Measurements from ENCODE around the gene SENP2. TPM values are rescaled to one million over a fixed set of nuclear protein-coding genes. Genes with fewer than 3 reads are reported as not detected.

The SENP2 gene
- total RNA-seq, 1 donor from 2014 or later = 30.6 TPM

DNA sequence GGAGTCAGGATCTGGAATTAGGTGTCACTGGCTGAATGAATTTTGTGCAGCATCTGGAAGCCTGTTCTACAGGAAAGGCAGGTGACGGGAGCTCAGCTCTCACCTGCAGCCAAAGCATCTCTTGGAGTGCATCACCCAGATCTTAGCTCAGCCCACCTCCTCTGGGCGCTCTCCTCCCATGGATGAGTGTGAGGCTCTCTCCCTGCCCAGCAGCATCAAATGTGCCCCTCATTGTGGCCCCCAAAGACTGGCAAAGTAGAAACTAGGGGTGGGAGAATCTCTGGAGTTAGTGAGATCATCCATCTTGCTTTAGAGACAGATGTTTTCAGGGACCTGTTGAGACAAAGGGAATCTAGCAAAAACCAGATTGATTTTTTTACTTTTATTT lies 68.7 kb downstream of the SENP2 start:
- Histone ChIP-seq H3K27me3 (ENCODE audit: low read depth) (no peaks in the 10 kb centered on the region), H3K9me3 (replicated peaks) (no peaks in the 10 kb centered on the region), H3K36me3 (no peaks in the 10 kb centered on the region), H3K27ac (replicated peaks) (peak overlapping the region; percentile 77), H3K4me1 (peaks cover 26% of the 10 kb centered on the region), H3K4me3 (no peak overlapping the region)
- no peak for TF ChIP-seq CTCF (IDR thresholded peaks at IDR 0.05; ENCODE audit: borderline replicate concordance)
- no peak for DNase-seq
- intact Hi-C loops (cut with micrococcal nuclease) = no loop called here

GRCh38 chr3:185655426-185656320 lies 69.6 kb downstream of the SENP2 start:
- Histone ChIP-seq H3K4me3 (no peak overlapping the region), H3K36me3 (no peaks in the 10 kb centered on the region), H3K9me3 (replicated peaks) (no peaks in the 10 kb centered on the region), H3K27ac (replicated peaks) (peak overlapping the region; percentile 77), H3K4me1 (peaks cover 35% of the 10 kb centered on the region), H3K27me3 (ENCODE audit: low read depth) (no peaks in the 10 kb centered on the region)
- intact Hi-C loops (cut with micrococcal nuclease) = no loop called here
- TF ChIP-seq CTCF (IDR thresholded peaks at IDR 0.05; ENCODE audit: borderline replicate concordance) = no peak
- no peak for DNase-seq

DNA sequence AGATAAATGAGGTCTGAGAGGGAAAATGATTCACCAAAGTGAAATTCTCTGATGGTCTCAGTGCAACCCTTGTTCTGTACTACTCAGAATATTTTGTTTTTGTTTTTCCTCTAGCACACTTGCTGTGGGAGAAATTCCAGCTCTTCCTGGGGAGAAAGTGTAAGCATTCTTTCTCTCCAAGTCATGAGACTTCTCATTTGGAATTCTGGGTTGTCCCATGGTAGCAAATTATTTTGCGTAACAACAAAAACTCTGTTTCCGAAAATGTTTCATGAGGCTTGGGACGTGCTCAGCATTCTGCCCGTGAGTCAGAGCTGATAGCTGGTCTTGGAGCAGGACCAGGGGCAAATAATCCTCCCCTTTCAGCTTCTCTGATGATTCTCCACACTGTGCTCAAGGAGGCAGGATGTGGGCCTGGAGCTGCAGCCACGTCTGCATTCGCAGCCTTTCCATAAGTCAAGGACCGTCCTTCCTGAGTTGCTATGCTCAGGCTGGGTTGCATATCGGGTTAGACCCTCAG lies 70.3 kb downstream of the SENP2 start:
- peaks cover 35% of the 10 kb centered on the region for H3K4me1 ChIP-seq

GRCh38 chr3:185657211-185657610 lies 71.1 kb downstream of the SENP2 start:
- intact Hi-C loops (cut with micrococcal nuclease) = no loop called here
- DNase-seq = no peak
- TF ChIP-seq CTCF (IDR thresholded peaks at IDR 0.05; ENCODE audit: borderline replicate concordance) = no peak
- H3K27ac ChIP-seq (replicated peaks) = peak overlapping the region; percentile 60
- H3K27me3 ChIP-seq (ENCODE audit: low read depth) = no peaks in the 10 kb centered on the region
- H3K4me3 ChIP-seq = no peak overlapping the region
- H3K9me3 ChIP-seq (replicated peaks) = no peaks in the 10 kb centered on the region
- H3K4me1 ChIP-seq = peaks cover 35% of the 10 kb centered on the region
- H3K36me3 ChIP-seq = no peaks in the 10 kb centered on the region

More for the DNA sequence above, 70.3 kb downstream of the SENP2 start:
- no peaks in the 10 kb centered on the region for H3K36me3 ChIP-seq
- DNase-seq = peak; percentile 51
- no peaks in the 10 kb centered on the region for H3K27me3 ChIP-seq (ENCODE audit: low read depth)
- H3K9me3 ChIP-seq (replicated peaks) = no peaks in the 10 kb centered on the region
- intact Hi-C loops (cut with micrococcal nuclease) = no loop called here
- H3K27ac ChIP-seq (replicated peaks) = peak overlapping the region; percentile 77
- H3K4me3 ChIP-seq = no peak overlapping the region
- no peak for TF ChIP-seq CTCF (IDR thresholded peaks at IDR 0.05; ENCODE audit: borderline replicate concordance)

DNA sequence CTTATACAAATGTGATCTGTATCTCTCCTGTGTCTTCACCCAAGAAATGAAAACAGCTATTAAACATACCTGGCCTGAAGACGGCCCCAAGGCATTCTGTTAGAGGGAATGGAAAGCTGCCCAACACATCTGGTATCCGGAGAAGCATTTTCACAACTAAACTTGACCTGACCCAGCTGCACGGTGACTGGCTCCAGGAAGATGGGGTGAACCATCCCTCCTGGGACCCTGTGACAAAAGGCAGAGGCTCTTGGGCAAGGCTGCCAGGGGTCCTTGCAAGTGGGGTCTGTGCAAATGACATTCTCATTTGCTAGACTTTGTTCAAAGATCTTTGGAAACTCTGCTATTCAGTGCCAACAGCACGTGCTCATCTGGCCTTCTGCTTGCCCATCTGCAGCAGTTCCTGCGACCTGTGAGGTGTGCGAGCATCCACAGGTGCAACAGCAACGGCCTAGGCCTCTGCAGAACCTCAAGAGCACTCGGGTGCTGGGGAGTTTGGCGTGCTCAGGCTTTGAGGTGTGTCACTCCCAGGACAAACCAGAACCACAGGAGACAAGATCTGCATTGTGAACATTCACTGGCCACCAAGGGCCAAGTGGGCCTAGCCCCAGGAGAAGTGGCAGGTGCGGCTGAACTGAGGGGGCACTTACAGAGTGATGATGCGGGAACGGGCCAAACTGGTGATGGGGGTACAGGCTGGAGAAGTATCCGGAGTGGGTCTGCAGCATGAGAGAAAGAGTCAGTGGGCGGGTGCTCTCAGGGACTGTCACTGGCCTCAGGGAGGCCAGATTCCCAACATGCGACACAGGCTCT lies 71.8 kb downstream of the SENP2 start:
- no peaks in the 10 kb centered on the region for H3K27me3 ChIP-seq (ENCODE audit: low read depth)
- H3K4me1 ChIP-seq = peaks cover 35% of the 10 kb centered on the region
- no peaks in the 10 kb centered on the region for H3K9me3 ChIP-seq (replicated peaks)
- TF ChIP-seq CTCF (IDR thresholded peaks at IDR 0.05; ENCODE audit: borderline replicate concordance) = no peak
- intact Hi-C loops (cut with micrococcal nuclease) = no loop called here
- peak overlapping the region; percentile 60 for H3K27ac ChIP-seq (replicated peaks)
- H3K36me3 ChIP-seq = no peaks in the 10 kb centered on the region
- no peak for DNase-seq
- no peak overlapping the region for H3K4me3 ChIP-seq

All from left ventricle myocardium inferior (tissue), 1 donor.